HG03039 (cell line): ENCODE data around the gene NEU4.
"Not testable (repeated sequence)": the region's sequence is repeated elsewhere in the genome, so short reads cannot be mapped to it uniquely, and the experiment has no call there.

ENCODE experiments used
- ATAC-seq: cut with Tn5 transposase; IDR thresholded peaks from one replicate; pipeline ENCODE4 v1.9.1; 2021; ENCODE audit warnings: mild to moderate bottlenecking, moderate library complexity; ENCODE audit not compliant: unreplicated experiment

Gene NEU4

DNA sequence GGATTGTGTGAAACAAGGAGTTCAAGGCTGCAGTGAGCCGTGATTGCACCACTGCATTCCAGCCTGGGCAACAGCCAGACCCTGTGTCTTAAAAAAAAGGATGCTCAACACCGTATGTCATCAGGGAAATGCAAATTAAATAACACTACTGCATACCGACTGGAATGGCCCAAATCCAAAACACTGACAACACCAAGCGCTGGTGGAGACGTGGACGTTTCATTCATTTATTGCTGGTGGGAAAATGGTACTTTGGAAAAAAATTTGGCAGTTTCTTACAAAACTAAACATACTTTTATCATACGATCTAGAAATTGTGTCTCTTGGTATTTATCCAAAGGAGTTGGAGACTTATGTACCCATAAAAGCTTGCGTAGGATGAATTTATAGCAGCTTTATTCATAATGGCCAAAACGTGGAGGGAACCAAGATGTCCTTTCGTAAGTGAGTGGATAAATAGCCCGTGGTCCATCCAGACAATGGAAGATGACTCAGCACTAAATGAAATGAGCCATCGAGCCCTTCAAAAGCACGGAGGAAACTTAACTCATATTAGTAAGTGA, 24.2 kb downstream of the NEU4 start:
- no peak for ATAC-seq

DNA sequence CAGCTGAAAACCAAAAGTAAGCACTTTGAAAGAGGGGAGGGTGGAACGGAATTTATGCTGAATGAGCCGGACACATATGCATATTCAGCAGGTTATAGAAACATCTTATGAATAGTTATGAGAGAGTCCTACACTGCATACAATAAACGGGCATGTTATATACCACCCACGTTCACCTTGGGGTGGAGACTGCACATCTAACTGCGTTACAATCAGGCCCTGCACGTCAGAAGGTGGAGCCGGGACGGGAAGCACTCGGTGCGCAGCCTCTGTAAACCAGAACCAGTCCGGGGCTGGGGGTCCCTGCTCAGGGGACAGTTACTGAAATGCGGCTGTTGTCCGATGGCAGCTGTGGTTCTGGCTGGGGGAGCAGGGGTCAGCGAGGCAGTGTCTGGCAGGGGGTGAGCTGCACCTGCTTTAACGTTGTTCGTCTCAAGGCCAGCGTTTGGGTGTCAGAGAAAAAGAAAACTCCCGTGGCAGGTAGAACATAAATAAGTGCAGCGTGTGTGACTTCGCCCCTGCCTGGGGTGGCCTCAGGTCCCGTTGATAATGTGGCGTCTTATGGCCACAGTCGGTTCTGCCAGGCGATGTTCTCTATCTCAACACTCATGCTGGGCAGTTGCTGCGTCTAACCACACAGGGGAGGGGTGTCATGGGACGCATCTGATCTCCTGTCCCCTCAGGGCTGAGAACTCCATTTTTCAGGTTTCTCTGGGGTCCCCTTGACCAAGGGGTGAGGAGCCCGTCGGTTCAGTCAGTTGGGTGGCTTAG, 24.9 kb downstream of the NEU4 start:
- ATAC-seq: not testable (repeated sequence)

DNA sequence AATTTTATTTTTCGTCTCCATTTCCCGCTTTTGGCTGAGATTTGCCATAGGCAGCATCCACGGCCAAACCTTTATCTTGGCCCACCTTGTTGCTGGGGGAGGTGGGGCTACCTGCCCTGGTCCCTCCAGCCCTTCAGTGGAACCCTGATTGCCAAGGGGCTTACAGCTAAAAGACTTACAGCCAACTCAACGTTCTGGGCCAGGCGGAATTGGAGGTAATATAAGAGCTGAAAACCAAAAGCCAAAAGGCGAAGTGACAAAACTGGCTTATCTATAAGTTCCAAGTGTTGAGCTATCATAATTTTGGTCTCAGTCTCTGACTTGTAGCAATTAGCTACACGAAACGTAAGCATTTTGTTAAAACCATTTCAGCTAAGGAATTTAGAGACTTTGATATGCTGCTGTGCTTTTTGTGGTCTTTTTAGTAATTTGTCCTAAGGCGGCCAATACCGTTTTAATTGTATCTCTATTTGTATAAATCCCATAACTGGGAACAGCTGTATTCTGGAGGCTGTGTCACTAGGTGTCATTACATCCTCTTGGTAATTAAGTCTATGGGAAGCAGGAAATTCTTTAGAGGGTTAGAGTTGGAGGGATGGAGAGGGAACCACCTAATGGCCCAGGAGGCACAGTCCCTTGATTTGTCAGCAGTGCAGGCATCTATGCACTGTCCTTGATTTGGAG, 25.7 kb downstream of the NEU4 start:
- no peak for ATAC-seq

DNA sequence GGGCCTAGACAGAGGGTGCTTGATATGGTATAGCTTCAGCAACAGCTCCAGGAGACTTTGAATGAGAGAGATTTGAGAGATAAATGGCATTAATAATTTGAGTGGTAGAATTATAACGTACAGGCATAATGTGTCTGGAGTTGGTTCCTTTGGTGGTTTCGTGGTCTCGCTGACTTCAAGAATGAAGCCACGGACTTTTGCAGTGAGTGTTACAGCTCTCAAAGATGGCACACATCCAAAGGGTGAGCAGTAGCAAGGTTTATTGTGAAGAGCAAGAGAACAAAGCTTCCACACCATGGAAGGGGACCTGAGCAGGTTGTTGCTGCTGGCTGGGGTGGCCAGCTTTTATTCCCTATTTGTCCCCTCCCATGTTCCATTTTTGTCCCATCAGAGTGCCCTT, 26.6 kb downstream of the NEU4 start:
- ATAC-seq: no peak

DNA sequence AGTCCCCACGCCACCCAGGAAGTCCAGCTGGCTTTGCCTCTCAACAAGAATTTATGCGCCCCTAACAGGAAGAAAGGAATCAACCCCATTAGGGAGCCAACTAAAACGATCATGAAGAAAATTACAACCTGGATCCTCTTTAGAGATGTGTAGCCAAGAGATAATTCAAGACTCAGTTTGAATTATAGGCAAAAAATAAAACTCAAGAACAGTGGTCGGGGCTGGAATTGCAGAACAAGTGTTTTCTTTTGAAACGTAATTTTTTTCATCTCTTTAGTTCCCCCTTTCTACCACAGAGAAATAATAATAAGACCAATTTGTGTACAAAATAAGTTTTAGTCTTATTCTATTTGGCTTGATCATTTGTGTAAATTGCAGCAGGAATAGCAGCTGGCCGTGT, 27.3 kb downstream of the NEU4 start:
- no peak for ATAC-seq

DNA sequence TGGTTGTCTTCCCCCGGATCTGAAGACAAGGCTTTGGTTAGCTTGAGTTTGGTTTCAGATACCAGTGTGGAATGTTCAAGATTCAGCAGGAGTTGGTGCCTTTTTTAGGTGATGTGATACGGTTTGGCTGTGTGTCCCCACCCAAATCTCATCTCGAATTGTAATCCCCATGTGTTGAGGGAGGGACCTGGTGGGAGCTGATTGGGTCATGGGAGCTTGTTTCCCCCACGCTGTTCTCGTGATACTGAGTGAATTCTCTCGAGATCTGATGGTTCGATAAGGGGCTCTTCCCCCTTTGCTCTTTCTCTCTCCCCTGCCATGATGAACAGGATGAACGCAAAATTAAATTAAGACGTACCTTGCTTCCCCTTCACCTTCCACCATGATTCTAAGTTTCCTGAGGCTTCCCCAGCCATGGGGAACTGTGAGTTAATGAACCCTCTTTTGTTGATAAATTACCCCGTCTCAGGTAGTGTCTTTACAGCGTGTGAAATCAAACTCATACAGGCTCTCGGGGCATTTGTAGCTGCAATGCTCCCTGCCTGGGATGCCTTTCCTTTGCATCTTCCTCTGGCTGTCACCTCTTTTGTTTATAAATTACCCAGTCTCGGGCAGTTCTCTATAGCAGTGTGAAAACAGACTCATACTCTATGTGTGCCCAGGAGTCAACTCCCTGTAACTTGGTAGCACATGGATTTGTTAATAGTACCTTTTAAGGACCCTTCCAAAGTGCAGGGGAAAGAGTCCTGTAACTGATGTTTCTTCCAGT, 28.4 kb downstream of the NEU4 start:
- no peak for ATAC-seq

DNA sequence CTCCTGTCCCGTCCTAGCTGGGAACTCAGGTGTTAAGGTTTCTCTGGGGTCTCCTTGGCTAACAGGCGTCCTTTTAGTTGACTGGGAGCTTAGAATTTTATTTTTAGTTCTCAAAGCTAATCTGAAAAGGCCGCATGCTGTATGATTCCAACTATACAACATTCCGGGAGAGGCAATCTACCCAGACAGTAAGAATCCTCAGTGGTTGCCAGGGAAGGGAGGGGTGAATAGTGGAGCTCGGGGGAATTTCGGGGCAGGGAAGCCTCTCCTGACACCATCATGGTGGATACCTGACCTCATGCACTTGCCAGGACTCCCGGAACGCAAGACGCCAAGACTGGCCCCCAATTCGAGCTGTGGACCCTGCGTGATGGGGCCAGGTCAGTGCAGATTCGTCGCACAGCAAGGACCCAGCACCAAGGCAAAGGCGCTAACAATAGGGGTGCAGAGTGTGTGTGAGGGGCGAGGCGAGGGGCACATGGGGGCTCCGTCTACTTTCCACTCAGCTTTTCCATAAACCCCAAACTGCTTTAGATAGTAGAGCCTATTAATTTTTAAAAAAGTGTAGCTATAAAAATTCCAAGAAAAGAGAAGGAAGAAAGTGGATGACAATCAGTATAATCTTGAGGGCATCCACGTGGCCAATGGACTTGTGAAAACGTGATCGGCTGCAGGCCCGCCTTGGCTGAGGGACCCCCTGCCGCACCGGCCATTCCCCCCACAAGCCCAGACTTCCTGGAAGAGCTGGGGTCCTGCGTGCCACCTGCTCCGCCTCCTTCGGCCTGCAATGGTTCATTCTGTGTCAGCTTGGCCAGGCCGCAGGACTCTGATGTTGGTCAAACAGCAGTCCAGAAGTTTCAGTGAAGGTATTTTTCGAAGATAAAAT, 32.4 kb downstream of the NEU4 start:
- no peak for ATAC-seq

DNA sequence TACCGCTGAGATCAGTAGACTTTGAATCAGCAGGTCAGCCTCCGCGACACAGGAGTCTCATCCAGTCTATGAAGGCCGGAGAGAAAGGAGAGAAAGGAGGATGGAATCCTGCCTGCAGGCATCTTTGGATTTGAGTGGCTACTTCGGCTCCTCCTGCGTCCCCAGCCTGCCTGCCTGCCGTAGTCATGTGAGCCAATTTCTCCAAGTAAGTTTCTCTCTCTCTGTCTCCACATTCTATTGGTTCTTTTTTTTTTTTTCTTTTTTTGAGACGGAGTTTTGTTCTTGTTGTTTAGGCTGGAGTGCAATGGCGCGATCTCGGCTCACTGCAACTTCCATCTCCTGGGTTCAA, 33.0 kb downstream of the NEU4 start:
- ATAC-seq: no peak

DNA sequence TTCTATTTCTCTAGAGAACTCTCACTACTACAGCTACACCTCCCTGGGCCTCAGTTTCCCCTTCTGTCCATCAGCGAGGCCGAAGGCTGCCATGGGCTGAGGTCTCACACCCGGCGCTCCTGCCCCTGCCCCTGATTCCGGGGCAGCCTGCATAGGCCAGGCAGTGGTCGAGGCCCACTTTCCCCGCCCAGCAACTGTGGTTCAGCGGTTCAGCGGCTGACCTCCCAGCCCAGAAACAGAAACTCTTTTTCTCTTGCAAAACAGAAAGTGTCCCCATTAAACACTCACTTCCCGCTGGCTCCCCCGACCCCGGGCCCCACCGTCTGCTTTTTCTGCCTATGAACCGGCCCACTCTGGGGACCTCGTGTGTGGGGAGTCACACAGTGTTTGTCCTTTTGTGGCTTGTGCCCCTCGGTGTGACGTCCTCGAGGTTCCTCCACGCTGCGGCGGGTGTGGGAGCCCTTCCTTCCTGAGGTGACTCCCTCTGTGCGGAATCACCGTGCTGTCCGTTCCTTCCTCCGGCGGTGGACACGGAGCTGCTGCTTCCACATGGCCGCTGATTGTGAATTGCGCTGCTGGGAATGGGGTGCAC, 33.7 kb downstream of the NEU4 start:
- ATAC-seq: no peak

DNA sequence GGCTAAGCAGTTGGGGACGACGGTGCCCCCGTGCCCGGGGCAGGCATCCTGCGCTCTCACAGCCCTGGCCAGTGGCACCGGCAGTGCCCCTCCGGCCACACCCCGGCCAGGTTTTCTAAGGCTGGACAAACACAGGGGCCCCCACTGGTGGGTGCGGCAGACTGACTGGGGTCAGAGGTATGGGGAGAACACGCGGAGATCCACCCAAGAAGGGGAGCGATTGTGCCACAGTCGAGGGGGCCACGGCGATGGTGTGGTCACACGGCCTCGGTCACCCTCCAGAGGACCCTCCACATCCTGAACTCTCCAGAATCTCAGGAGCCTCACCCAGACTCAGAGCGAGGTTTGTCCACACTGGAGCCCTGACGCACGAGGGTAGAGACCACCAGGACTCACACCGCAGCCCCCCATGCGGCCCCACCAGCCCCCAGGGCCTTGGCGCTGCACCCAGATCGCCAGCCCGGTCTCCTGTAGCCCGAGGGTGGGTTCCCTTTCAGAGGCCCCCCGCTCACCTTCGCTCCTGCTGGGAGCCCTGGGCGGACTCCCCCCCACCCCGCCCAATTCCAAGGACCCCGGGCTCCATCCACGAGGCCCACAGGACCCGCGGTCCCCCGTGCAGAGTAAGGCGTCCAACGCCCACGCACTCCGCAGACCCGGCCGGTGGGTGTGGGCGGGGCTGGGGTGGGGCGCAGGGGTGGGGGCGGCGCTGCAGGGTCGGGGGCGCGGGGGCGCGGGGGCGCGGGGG, 34.5 kb downstream of the NEU4 start:
- peak; percentile 13 for ATAC-seq

DNA sequence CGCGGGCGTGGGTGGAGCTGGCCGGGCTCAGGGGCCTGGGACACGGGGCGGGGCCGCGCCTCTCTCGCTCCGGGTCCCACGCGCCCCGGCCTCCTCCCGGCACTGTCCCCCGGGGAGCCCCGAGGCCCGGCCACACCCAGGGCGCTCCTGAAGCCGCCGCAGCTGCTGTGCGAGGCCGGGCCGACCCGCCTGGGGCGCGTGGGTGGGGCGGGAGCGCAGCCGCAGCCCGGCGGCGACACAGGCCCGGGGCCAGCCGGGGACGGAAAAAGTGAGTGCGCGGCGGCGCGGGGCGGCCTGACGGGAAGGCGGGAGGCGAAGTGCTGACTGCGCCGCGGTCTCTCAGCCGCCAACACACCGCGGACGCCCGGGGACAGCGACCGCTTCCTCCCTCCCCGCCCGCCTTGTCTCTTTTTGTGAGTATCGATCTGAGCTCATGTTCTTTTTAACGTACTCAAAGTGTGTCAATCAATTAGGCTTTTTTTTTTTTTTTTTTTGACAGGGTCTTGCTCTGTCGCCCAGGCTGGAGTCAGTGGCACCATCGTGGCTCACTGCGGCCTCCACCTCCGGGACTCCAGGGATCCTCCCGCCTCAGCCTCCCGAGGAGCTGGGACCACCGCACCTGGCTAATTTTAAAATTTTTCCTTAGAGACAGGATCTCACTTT, 35.2 kb downstream of the NEU4 start:
- peak; percentile 50 for ATAC-seq

DNA sequence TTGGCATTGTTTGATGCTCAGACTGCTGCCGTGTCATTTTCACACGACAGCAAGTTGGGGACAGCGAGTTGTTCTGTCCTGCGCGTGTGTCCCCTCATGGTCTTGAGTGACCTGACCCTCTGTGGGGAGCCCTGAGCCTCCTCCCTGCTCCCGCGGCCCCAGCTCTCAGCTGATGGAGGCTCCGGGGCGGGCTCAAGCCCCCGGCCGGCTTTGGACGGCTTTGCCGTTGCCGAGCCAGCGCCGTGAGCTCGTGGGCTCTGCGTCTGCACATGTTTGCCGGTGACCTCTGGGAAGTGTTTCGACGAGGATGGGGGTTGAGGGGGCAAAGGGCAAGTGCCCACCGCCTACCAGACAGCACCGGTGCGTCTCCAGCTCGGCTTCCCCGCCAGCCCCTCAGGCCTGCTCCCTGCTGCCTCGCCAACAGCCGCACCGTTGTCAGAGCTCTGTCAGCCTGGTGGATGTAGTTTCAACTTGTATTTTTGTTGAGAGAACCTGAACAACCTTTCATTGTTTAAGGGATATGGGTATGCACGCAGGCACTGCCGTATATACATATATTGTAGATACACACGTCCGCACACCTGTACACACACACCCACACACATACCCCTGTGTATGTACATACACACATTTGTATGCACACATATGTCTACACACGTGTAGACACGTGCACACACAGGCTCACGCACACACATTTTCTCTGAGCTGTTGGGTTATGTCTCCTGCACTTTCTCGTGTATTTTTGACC, 36.0 kb downstream of the NEU4 start:
- ATAC-seq: no peak

DNA sequence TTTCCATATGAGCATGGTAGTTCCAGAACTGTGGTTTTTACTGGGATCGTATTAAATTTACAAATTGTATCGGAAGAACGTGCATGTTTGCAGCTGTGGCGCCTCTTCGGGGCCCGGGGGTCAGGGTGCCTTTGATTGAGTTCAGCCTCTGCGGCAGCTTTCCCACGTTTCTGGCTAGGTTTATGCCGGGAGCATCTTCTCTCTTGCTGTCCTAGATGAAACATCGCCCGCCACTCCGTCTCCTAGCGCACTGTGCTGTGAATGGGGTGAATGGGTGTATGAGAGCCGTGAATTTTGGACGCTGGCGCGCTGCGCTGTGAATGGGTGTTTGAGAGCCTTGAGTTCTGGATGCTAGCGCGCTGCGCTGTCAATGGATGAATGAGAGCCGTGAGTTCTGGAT, 37.4 kb downstream of the NEU4 start:
- ATAC-seq: no peak

DNA sequence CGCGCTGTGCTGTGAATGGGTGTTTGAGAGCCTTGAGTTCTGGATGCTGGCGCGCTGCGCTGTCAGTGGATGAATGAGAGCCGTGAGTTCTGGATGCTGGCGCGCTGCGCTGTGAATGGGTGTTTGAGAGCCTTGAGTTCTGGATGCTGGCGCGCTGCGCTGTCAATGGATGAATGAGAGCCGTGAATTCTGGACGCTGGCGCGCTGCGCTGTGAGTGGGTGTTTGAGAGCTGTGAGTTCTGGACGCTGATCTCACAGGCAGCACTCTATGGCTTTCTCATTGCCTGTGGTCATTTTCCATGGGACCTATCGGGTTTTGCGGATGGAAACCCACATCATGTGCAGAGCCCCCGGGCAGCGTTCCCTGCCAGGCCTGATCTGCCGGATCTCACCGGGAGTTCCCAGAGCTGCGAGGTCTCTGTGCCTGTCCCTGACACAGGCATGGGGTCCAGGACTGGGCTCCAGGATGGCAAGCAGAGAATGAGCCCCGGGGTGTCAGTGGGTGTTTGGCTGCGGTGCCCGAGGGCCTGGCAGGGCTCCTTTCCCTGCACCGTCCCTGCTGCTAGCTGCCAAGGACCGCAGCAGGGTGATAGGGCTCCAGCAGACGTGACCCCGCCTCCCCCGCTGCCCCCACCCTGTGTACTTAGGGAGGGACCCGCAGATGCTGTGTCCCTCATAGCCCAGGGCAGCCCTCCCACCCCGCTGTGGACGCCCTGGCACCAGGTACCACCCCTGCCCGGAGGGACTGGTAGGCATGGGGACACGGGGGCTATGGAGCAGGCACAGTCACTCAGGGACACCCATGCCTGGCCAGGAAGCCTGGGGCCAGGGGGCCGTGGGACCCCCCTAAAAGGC, 40.0 kb downstream of the NEU4 start:
- no peak for ATAC-seq

DNA sequence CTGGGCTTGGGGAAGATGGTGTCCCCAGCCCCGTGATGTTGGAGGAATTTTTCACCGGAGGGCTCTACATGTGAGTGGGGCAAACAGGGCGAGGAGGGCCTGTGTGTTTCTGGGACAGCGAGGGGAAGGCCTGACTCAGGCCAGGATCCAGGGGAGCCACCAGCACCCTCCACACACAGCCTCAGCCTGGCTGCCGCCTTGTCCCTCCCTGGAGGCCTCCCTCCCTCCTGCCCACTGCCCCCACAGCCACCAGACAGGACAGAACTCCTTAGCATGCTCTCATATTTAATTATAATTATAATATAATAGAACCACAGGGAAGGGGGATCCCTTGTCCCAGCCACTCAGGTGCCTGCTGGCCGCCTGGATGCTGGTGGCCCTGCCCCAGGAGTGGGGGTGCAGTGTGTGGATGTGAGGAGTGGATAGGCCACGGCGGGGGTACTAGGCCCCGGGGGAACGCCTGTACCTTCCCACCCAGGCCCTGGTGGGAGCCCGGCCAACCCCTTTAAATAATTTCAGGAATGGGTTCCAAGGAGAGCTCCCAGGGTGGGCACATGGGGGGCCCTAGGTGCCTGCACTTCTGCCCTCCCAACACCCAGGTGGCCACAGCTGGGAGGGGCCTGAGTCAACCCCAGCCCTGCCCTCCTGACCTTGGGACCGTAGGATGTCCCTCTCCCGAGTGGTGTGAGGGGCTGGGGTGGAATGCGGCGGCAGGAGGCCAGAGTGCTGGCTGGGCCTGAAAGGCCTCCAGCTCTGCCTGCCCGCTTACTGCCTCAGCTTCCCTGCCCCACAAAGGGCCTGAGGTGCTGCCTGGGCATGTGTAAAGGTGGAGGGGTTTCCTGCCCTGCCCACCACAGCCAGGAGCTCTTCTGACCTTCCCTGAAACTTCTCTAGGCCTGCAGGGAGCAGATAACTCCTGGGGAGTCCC, 40.9 kb downstream of the NEU4 start:
- ATAC-seq: no peak

DNA sequence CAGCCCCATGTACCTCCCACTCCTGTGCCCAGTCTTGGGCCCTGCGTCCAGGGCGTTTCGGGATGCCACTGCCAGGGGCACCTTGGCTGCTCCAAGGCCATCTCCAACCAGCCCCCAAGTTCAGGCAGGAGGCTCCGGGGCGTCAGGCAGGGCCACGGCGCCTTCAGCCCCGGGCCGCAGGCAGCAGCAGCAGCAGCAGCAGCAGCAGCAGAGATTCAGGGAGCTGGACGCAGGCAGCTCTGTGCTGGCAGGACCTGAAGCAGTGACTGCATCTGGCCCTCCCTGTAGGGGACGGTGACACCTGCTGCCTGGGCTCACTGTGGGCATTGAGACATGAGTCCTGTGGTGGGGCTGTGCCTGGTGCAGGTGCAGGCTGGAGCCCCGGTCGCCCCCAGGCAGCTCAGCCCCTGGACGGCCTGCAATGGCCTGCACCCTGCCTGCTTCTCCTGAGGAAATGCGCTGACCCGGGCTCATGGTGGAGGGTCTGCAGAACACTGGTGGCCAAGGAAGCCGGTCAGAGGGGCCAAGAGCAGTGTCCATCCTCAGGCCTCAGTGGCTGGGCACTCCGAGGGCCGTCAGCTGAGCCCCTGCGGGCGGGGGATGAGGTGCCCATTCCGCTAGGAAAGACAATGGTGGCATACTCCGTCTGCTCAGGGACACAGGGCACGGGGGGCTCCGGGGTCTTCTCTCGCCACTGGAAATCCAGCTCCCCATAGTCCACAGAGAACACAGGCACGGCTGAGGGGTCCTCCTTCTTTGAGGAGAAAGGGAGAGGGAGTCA, 41.7 kb downstream of the NEU4 start:
- no peak for ATAC-seq
